HG02642 (cell line): ENCODE data around the gene COQ9.
"Not testable (repeated sequence)": the region's sequence is repeated elsewhere in the genome, so short reads cannot be mapped to it uniquely, and the experiment has no call there.

ENCODE experiments used
- ATAC-seq: cut with Tn5 transposase; IDR thresholded peaks from one replicate; pipeline ENCODE4 v1.9.1; 2021; ENCODE audit warnings: mild to moderate bottlenecking; ENCODE audit not compliant: unreplicated experiment, poor library complexity

COQ9 gene

GRCh38 chr16:57483725-57484514 lies 36.6 kb downstream of the COQ9 start:
- ATAC-seq = no peak

- ATAC-seq = no peak
Observed at GRCh38 chr16:57484515-57485005, 37.3 kb downstream of the COQ9 start.

- ATAC-seq = no peak
Observed at GRCh38 chr16:57485091-57485915, 38.0 kb downstream of the COQ9 start.

- peak; percentile 88 for ATAC-seq
Observed at GRCh38 chr16:57485916-57486857, 38.9 kb downstream of the COQ9 start, which contains the start of gene DOK4. Gene DOK4, minus strand, starts transcription at chr16:57486493. Its CDS starts 6,986 bp downstream, at chr16:57479507.

GRCh38 chr16:57486858-57487834 lies 39.9 kb downstream of the COQ9 start:
- ATAC-seq = no peak

GRCh38 chr16:57489229-57489628 lies 42.0 kb downstream of the COQ9 start:
- ATAC-seq = no peak

GRCh38 chr16:57493767-57494166 lies 46.5 kb downstream of the COQ9 start:
- no peak for ATAC-seq

GRCh38 chr16:57497121-57497520 lies 49.8 kb downstream of the COQ9 start:
- ATAC-seq = no peak

- ATAC-seq = no peak
Observed at GRCh38 chr16:57498031-57498430, 50.8 kb downstream of the COQ9 start.

- ATAC-seq = not testable (repeated sequence)
Observed at GRCh38 chr16:57499941-57500340, 52.7 kb downstream of the COQ9 start.

GRCh38 chr16:57500578-57501111 lies 53.4 kb downstream of the COQ9 start:
- ATAC-seq = no peak

GRCh38 chr16:57501492-57501891 lies 54.2 kb downstream of the COQ9 start:
- no peak for ATAC-seq

GRCh38 chr16:57502048-57502775 lies 54.9 kb downstream of the COQ9 start:
- ATAC-seq = no peak

GRCh38 chr16:57503366-57503765 lies 56.1 kb downstream of the COQ9 start:
- no peak for ATAC-seq

GRCh38 chr16:57504001-57504400 lies 56.7 kb downstream of the COQ9 start:
- ATAC-seq = no peak

GRCh38 chr16:57504491-57504890 lies 57.2 kb downstream of the COQ9 start:
- ATAC-seq = no peak

- no peak for ATAC-seq
Observed at GRCh38 chr16:57505169-57505568, 57.9 kb downstream of the COQ9 start.
